SJCRH30 (cell line): ENCODE results near the gene ADISSP. TPM values are rescaled to one million over a fixed set of nuclear protein-coding genes. Genes with fewer than 3 reads are reported as not detected.
A peak's percentile ranks its signal among the peaks of the same experiment; 100 is the strongest.
"Not testable (repeated sequence)": the region's sequence is repeated elsewhere in the genome, so short reads cannot be mapped to it uniquely, and the experiment has no call there.

Experiments used
- DNase-seq, 2 experiments: peaks; one replicate each; pipeline ENCODE4 v3.0.0-alpha.2; 2015 to 2020
- H3K27ac ChIP-seq: fragments of 250-450 bp; sonication (Bioruptor Pico); 2 replicates; pipeline ENCODE4 v1.5.1; 2020; ENCODE audit warnings: mild to moderate bottlenecking, moderate library complexity
- H3K27me3 ChIP-seq: fragments of 250-450 bp; sonication (Bioruptor Pico); 2 replicates; pipeline ENCODE4 v1.5.1; 2020; ENCODE audit warnings: mild to moderate bottlenecking, moderate library complexity
- H3K36me3 ChIP-seq: fragments of 250-450 bp; sonication (Bioruptor Pico); 2 replicates; pipeline ENCODE4 v1.5.1; 2020; ENCODE audit warnings: mild to moderate bottlenecking, moderate library complexity
- H3K4me1 ChIP-seq: fragments of 250-450 bp; sonication (Bioruptor Pico); 2 replicates; pipeline ENCODE4 v1.5.1; 2020; ENCODE audit warnings: mild to moderate bottlenecking, moderate library complexity
- H3K4me3 ChIP-seq: fragments of 250-450 bp; sonication (Bioruptor Pico); 2 replicates; pipeline ENCODE4 v1.5.1; 2020; ENCODE audit warnings: mild to moderate bottlenecking, moderate library complexity
- H3K9me3 ChIP-seq: fragments of 250-450 bp; sonication (Bioruptor Pico); replicated peaks from 2 replicates; pipeline ENCODE4 v1.5.1; 2020; ENCODE audit warnings: mild to moderate bottlenecking, moderate library complexity
- total RNA-seq: library from RNA; depleted of rRNA; stranded (reverse); fragments of >200 nt; shearing (Covaris generic); gene quantifications from 2 replicates; pipeline ENCODE4 v1.2.3, GENCODE V29; 2014

ADISSP gene
- total RNA-seq, 1 experiment from 2014 or later: 44.9 TPM

DNA sequence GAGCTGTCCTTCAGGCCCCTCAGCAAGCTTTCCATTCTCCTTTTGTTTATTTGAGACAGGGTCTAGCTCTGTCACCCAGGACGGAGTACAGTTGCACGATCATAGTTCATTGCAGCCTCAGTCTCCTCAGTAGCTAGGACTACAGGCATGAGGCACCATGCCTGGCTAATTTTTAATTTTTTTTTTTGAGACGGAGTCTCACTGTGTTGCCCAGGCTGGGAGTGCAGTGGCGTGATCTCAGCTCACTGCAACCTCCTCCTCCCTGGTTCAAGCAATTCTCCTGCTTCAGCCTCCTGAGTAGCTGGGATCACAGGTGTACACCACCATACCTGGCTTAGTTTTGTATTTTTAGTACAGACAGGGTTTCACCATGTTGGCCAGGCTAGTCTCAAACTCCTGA is 21.6 kb upstream of the ADISSP start:
- not testable (repeated sequence) for H3K36me3 ChIP-seq, H3K4me3 ChIP-seq, H3K27ac ChIP-seq, H3K27me3 ChIP-seq, DNase-seq, H3K9me3 ChIP-seq, H3K4me1 ChIP-seq

DNA sequence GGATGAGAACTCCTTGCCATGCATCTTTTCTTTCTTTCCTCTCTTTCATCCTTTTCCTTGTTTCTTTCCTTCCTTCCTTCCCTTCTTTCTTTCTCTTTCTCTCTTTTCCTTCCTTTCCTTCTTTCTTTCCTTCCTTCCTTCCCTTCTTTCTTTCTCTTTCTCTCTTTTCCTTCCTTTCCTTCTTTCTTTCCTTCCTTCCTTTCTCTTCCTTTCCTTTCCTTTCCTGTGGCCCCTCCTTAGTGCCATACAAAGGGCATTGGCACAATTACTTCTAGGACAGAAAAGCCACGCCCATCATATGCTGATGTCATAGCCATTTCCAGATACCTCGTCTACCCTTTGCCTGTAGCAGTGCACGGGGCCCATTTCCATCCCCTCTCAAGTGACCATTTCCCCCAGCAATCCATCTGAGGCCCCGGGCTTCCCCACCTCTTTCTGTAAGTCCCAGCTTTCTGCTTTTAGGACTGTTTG is 21.2 kb upstream of the ADISSP start:
- Histone ChIP-seq H3K27me3 (no peaks in the 10 kb centered on the region), H3K27ac (no peak overlapping the region), H3K4me1 (no peaks in the 10 kb centered on the region), H3K4me3 (no peak overlapping the region), H3K9me3 (no peaks in the 10 kb centered on the region), H3K36me3 (no peaks in the 10 kb centered on the region)
- DNase-seq: peak; percentile 40 to 59

DNA sequence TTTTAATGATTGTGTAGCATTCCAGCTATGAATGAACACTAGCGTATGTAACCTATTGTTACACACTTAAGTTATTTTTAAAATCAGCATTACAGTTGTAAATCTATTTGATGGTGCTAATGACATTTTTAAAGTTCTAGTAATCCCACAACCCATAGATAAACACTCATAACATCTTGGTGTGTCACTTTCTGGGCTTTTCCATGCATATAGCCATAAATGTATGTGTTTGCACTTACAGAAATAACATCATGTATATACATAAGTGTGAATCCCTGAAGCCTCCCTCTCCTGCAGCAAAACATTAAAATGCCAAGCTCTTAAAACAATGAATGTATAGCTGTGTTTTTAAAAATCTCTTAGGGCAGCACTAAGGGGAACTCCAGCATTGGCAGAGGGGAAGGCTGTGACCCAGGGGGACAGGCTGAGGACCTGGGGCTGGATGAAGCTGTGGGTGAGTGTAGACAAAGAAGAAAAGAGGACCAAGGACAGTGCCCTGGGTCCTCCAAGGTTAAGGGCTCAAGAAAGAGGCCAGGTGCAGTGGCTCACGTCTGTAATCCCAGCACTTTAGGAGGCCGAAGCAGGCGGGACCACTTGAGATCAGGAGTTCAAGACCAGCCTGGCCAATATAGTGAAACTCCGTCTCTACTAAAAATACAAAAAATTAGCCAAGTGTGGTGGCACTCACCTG is 19.9 kb upstream of the ADISSP start:
- H3K36me3 ChIP-seq: no peaks in the 10 kb centered on the region
- DNase-seq: no peak
- peak overlapping the region; percentile 48 for H3K4me3 ChIP-seq
- H3K4me1 ChIP-seq: no peaks in the 10 kb centered on the region
- no peaks in the 10 kb centered on the region for H3K9me3 ChIP-seq
- H3K27ac ChIP-seq: no peak overlapping the region
- no peaks in the 10 kb centered on the region for H3K27me3 ChIP-seq

DNA sequence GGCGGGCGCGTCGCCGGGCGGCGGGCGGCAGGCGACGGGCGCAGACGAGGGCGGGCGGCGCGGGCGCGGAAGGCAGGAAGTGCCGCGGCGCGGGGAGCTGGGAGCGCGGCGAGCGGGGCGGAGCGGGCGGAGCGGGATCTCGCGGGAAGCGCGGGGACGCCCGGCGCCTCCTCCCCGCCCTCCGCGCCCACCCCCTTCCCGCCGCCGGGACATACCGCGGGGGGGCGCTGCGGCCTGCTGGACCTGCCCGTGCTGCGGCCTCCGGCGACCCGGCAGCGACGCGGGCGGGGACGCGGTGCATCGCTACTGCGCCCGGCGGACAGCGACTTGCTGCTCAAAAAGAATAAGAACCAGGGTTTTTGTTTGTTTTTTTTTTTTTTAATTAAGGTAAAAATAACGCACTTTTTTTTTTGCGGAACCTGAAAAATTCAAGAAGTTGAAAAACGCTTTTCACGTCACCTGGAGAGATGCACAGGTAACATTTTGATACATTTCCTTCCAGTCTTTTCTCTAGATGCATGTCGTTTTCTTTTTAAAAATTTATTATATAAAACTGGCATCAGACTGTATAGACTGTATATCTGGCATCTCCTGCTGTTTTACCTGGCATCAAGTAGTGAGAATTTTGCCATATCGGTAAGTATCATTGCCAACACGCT is 19.2 kb upstream of the ADISSP start, which contains the start of gene CENPB:
Gene CENPB, minus strand, starts transcription at position 76 of the 659 bp plus-strand sequence. CDS start 257 bp downstream, outside the sequence.
- Histone ChIP-seq H3K27me3 (no peaks in the 10 kb centered on the region), H3K36me3 (no peaks in the 10 kb centered on the region), H3K9me3 (no peaks in the 10 kb centered on the region), H3K27ac (no peak within 1 kb of the TSS), H3K4me3 (peak within 1 kb of the TSS; percentile 49), H3K4me1 (no peaks in the 10 kb centered on the region)
- peak; percentile 77 to 86 for DNase-seq

DNA sequence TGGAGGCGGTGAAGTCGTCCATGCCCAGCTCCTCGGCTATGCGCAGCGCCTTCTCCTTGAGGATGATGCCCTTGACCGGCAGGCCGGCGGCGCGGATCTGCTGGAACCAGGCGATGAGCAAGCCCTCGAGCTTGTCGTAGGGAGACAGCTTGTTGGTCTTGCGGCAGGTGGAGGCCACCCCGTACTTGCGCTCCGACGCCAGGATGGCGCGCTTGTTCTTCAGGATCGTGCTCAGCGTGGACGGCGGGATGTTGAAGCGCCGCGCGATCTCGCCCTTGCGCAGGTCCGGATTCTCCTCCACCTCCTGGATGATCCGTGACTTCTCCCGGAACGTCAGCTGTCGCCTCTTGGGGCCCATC is 18.6 kb upstream of the ADISSP start:
- DNase-seq: no peak

DNA sequence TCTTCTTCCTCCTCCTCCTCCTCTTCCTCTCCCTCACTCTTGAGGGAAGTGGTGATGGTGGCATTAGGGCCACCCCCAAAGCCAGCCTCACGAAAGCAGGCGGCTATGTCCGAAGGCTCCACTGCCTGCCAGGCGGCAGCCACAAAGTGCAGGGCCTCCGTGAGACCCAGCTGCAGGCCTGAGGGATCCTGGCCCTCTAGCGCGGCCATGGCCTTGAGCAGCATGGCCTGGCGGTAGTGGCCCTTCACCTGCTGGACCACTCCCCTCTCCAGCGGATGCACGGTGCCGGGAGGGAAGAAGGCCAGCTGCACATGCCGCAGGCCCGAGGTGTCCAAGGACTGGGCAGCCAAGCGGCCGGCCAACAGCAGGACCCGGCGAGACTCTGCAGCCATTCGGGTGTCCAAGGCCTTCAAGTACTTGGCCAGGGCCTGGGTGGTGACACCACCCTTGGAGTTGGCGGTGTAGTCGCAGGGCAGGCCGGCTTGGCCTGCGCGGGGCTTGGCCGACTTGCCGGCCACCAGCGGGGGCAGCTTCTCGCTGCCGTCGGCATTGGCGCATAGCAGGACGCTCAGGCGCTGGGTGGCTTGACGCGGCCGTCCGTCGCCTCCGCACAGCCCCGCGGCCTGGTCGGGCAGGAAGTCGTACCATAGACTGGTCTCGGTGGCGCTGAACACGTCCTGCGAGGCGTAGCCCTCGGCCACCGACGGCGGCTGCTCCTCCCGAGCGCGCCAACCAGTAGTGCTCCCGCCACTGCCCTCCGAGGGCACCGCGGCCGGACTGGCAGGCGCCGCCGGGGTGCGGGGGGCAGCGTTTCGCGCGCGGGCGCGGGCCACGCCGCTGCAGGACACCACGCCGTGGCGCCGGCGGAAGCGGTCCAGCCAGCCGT is 17.9 kb upstream of the ADISSP start:
- no peak overlapping the region for H3K27ac ChIP-seq

More for the DNA sequence above, 18.6 kb upstream of the ADISSP start:
- Histone ChIP-seq H3K4me1 (no peaks in the 10 kb centered on the region), H3K27me3 (no peaks in the 10 kb centered on the region), H3K4me3 (peak overlapping the region; percentile 49), H3K9me3 (no peaks in the 10 kb centered on the region), H3K27ac (no peak overlapping the region), H3K36me3 (no peaks in the 10 kb centered on the region)

DNA sequence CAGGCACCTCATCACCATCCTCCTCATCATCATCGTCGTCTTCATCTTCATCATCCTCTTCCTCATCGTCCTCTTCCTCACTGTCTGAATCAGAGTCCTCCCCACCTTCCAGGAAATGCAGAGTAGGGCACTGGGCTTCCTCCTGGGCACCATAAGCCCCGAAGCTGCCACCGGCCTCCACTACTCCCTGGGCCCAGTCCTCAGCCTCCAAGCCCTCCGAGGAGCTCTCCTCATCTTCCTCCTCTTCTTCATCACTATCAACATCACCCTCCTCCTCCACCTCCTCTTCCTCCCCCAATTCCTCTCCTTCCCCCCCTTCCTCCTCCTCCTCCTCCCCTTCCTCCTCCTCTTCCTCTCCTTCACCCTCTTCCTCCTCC is 17.3 kb upstream of the ADISSP start:
- no peaks in the 10 kb centered on the region for H3K27me3 ChIP-seq
- no peak overlapping the region for H3K4me3 ChIP-seq
- H3K9me3 ChIP-seq: no peaks in the 10 kb centered on the region
- no peaks in the 10 kb centered on the region for H3K36me3 ChIP-seq
- DNase-seq: no peak
- H3K27ac ChIP-seq: no peak overlapping the region
- H3K4me1 ChIP-seq: no peaks in the 10 kb centered on the region

More for the DNA sequence above, 17.9 kb upstream of the ADISSP start:
- no peaks in the 10 kb centered on the region for H3K9me3 ChIP-seq
- no peaks in the 10 kb centered on the region for H3K4me1 ChIP-seq
- no peaks in the 10 kb centered on the region for H3K27me3 ChIP-seq
- H3K36me3 ChIP-seq: no peaks in the 10 kb centered on the region
- H3K4me3 ChIP-seq: peak overlapping the region; percentile 49; the same call in 1 of the 2 replicates
- DNase-seq: no peak

DNA sequence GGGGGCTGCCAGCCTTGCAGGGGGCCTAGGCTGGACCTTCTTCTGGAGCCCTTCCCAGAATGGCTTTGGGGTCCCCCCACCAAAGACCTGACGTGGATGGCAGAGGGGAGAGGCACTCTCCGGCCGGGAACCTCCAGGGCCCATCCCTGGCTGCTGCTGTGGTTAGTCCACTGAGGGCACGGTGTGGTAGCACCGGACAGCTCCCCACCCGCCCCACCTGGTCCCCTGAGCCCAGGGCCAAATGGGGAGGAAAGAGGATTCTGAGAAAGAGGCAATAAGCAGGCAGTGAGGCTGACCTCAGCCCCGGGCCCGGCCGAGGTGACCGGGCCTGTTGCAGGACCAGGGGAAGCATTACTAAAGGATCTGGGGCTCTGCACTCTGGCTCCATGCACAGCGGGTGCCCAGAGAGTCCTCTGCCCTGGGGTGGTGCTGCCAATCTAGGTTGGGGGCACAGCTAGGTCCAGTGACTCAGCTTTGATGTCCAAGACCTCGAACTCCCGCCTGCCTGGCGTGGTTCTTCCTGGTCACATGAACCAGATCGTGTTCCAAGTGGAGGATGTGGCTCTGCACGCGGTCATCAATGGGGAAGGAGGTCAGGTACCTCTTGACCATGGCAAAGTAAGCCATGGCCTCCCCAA is 16.8 kb upstream of the ADISSP start:
- Histone ChIP-seq H3K4me1 (no peaks in the 10 kb centered on the region), H3K27me3 (no peaks in the 10 kb centered on the region), H3K36me3 (no peaks in the 10 kb centered on the region), H3K27ac (no peak overlapping the region), H3K4me3 (no peak overlapping the region), H3K9me3 (no peaks in the 10 kb centered on the region)
- DNase-seq: no peak

DNA sequence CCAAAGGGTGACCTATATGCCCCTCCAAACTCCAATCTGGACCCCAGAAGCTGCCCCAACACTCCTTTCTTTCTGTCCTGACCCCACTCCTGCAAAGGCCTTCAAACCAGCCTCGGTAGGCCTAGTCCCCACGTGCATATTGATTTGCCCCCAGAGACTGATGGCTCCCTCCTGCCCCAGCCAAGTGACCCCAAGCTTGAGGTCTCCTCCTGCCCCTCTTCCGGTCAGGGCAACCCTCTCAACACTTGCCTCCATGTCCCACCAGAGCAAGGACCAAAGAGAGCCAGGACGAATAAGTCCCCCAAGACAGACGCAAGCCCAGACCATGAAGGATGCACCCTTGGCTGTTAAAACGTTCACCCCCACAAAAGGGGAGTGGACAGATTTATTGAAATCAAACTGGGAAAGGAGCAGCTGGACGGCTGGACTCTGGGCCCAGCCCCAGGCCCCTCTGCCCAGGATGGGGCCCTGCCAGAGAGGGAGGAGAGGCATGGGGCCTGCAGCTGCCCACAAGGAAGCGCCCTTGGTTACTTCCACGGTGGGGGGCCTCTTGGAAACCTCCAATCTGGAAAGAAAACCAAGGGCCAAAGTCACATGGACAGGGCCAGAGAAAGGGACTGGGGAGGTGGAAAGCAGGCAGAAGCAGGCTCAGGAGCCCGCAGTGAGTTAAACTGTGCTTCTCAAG is 16.1 kb upstream of the ADISSP start:
- Histone ChIP-seq H3K27me3 (no peaks in the 10 kb centered on the region), H3K36me3 (no peaks in the 10 kb centered on the region), H3K9me3 (no peaks in the 10 kb centered on the region), H3K27ac (no peak overlapping the region), H3K4me1 (no peaks in the 10 kb centered on the region), H3K4me3 (no peak overlapping the region)
- DNase-seq: no peak

DNA sequence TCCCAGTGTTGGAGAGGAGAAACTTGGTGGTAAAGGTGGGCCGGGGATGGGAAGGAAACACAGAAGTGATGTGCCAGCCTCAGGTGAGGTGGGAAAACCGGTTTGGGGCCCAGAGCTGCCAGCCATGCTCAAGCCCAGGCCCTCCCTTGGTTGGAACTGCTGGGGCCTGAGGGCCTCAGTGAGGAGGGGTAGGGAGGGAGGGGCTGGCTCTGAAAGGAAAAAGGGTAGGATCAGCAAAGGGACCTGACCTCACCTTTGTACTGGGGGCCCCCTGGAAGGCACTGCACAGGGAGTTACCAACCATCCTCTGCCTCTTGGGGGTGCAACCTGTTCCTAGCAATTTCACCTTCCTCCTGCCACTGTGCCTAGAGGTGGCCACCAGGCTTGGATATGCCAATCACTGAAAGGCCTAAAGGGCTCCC is 15.5 kb upstream of the ADISSP start:
- Histone ChIP-seq H3K9me3 (no peaks in the 10 kb centered on the region), H3K4me1 (no peaks in the 10 kb centered on the region), H3K4me3 (no peak overlapping the region), H3K27ac (no peak overlapping the region), H3K36me3 (no peaks in the 10 kb centered on the region), H3K27me3 (no peaks in the 10 kb centered on the region)
- no peak for DNase-seq

DNA sequence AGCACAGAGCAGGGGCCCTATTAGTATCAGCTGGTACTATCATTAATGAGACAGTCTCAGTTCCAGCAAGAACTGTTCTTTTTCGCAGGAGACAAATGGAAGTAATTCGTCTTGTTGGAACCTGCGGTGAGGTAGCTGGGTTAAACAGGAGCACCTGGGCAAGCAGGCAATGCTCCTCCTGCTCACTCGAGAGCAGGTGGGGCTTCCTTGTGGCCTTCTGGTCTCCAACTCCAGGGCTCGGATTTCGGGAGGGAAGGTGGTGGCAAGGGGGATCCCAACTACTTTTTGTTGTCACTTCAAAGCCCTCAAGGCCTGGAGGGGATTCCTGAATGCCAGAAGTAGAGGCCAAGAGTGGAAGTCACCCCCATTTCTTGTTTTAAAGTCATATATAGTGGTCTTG is 15.0 kb upstream of the ADISSP start:
- H3K9me3 ChIP-seq: no peaks in the 10 kb centered on the region
- no peaks in the 10 kb centered on the region for H3K4me1 ChIP-seq
- no peaks in the 10 kb centered on the region for H3K36me3 ChIP-seq
- no peak for DNase-seq
- no peak overlapping the region for H3K4me3 ChIP-seq
- no peaks in the 10 kb centered on the region for H3K27me3 ChIP-seq
- no peak overlapping the region for H3K27ac ChIP-seq

DNA sequence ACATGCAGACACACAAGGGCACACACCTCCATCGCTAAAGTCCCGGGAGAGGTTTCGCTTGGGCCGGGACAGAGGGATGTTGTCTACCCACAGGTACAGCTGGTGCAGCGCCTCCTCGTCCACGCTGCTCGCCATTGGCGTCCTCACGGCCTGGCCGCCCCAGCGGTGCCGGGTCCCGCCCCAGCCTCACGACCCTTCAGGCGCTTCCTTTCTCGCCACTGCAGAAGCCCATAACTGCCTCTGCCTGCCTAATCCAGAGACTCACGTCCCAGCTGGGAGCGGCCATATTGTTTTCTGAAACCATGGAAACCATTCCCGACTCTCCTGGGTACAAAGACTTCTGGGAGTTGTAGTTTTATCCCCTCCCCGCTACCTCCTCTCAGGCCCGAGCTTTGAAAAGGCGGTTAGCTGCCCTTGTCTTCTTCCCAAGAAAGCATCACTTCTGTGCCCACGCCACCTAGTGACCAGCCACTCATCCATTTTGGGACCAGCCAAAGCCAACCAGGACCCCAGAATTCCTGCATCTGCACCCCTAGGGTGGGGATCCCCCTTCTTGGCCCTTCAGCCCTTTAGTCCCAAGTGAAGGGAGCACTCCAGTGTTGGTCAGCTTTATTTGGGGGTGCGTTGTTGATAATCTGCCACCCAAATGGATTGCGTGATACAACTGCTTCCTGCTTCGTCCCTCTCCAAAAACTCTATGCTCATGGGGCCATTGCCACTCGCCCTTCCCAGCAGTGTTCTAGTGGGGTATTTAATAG is 13.8 kb upstream of the ADISSP start, which contains the start of gene SPEF1:
Gene SPEF1, minus strand, starts transcription at position 296 of the 758 bp plus-strand sequence. Its CDS starts 161 bp downstream, at position 135.
- H3K27ac ChIP-seq: no peak within 1 kb of the TSS
- H3K4me1 ChIP-seq: no peaks in the 10 kb centered on the region
- peak; percentile 91 to 96 for DNase-seq
- no peaks in the 10 kb centered on the region for H3K27me3 ChIP-seq
- H3K9me3 ChIP-seq: no peaks in the 10 kb centered on the region
- no peaks in the 10 kb centered on the region for H3K36me3 ChIP-seq
- H3K4me3 ChIP-seq: peak within 1 kb of the TSS; percentile 29

DNA sequence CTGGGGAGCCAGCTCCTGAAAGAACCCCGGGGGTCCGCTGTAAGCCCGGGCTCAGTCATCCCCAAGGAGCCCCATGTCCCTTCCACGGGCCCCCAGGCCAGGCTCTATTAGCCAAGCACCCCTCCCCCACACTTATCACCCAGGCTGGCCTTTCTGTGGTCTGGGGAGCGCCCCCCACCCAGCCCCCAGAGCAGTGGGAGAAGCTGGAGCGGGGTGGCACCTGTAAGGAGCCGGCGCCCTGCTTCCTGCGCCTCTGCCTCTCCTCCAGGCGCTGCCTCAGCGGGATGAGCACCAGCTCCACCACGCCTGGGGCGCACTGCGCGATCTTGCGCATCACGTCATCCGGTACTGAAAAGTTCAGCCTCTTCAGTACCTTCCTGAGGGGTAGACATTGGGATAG is 11.4 kb upstream of the ADISSP start:
- H3K9me3 ChIP-seq: no peaks in the 10 kb centered on the region
- H3K27me3 ChIP-seq: no peaks in the 10 kb centered on the region
- H3K4me1 ChIP-seq: no peaks in the 10 kb centered on the region
- H3K4me3 ChIP-seq: no peak overlapping the region
- no peak overlapping the region for H3K27ac ChIP-seq
- H3K36me3 ChIP-seq: no peaks in the 10 kb centered on the region
- DNase-seq: no peak
